Measurements from ENCODE around the gene CACNA1B.

- no peak for TF ChIP-seq CTCF (conservative IDR thresholded peaks at IDR 0.05 in 1 of 2, IDR thresholded peaks at IDR 0.05 in 1 of 2; ENCODE audit: extremely low read depth in 1 of 2, insufficient read depth in 1 of 2, low read depth in 1 of 2, low read length in 2 of 2)
- TF ChIP-seq EZH2 (IDR thresholded peaks at IDR 0.05; ENCODE audit: borderline replicate concordance, low read length): no peak
Observed at GRCh38 chr9:137834846-137835546, 42.6 kb upstream of the CACNA1B start.

All from mammary epithelial cell (primary cell).